GM19328 (cell line): ENCODE results near the gene EBF3.

Experiments used
- ATAC-seq: cut with Tn5 transposase; IDR thresholded peaks from one replicate; pipeline ENCODE4 v1.9.1; 2021; ENCODE audit warnings: mild to moderate bottlenecking, moderate library complexity; ENCODE audit not compliant: unreplicated experiment

Gene EBF3

DNA sequence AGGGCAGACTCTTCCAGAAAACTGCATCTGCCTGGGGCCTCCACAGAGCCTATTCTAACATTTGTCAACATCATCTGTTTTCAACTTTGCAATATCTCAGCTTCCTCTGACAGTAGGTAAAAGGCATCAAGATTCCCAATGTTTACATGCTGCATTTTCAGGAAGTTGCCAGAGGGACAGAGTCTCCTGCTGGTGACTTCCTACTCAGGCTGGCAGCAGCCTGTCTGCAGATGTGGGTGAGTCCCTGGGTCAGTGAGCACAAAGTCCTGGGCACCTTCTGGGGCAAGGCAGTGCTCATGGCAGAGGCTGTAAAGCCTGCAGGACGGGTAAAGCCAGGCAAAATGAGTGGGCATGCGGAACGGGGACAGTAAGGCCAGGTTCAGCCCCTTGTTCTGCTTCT is 69.4 kb downstream of the EBF3 start:
- ATAC-seq: no peak

GRCh38 chr10:129893104-129894089 is 70.7 kb downstream of the EBF3 start:
- ATAC-seq: no peak

DNA sequence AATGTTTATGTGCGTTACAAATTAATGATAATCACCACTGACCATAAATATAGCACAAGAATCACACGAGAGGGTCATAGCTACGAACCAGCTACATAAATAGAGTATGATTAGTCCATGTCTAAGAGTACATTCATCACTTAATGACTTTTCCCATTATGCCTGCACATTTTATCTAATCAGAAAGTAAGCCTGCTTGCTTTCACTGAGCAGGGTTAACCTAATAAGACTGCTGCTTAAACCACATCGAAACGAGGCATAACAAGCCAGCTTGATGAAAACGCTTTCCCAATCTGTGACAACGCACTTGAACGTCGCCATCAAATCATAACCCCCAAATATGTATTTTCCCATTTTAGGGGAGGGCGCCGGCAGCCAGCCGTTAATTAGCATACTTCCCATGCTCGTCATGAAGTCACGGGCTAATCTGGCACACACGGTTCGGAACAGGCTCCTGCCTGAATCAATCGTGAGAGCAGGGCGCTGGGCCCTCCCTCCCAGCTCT is 71.5 kb downstream of the EBF3 start:
- no peak for ATAC-seq

GRCh38 chr10:129891806-129892205 is 72.3 kb downstream of the EBF3 start:
- ATAC-seq: no peak

GRCh38 chr10:129890170-129890569 is 73.9 kb downstream of the EBF3 start:
- ATAC-seq: no peak

DNA sequence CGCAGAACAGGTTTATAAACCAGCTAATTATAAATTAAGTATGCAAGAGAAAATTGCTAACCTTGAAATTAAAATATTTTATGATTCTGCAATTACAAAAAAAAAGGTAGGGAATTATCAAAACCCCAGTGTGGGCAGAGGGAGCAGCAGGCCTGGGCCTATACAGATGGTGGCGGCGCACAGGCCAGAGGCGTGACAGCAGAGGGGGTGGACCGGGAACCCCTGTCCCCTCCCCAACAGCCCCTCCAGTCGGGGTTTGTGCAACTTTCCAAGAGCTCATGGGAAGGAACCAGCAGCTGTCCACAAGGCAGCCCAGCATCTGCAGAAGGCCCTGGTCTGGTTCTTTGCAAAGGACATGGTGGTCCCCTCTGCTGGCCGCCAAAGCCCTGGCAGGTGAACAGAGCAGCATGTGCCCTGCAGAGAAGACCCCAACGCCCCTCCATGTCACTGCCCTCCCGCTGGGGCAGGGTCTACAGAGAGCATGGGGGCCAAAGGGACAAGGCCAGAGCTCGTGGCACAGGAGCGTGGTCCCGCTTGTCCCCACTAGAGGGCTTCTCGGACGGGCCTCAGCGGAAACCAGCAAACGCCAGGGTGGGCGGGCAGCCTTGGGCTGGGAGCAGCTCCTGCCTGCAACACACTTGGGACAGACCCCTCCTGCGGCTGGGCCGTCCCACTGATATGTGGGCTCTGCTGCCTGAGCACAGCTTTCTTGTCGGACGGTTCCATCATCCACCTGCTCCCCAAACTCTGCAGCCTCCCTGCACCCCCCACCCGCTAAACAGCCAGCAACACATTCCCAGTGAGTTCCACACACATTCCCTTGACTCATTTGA is 75.1 kb downstream of the EBF3 start:
- ATAC-seq: no peak

DNA sequence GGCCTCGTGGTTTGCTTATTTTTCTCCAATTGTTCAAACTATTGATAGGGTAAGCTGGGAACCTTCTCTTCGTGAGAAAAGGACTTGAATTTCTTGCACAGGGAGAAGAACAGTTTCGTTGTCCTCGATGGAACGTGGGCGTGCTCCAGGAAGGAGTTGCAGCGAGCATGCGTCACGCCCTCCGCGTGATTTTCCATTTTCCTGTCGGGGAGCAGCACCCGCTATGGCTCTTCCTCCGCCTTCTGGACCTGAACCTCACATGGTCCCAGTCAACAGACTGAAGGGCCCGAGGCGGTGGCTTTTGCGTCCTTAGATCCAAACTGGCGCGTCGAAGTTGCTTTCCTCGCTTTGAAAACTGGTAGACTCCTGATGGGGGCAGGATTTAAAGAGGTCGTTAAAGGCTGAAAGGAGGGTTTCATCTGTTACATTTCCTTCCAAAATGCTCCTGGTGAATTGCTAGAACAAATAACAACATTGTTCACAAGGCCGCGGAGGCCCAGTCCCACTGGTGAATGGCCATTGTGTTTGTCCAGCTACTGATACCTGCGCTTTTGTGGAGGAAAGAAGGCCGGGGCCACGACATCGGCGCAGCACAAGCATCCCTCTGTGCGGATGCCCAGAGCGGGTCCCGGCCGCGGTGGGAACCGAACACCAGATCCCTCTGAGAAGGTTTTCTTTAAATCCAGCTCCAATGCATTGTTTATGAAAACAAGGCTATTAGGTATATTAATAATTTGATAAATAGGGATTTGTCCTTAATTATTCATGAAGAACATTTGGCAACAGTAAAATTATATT is 75.9 kb downstream of the EBF3 start:
- no peak for ATAC-seq

DNA sequence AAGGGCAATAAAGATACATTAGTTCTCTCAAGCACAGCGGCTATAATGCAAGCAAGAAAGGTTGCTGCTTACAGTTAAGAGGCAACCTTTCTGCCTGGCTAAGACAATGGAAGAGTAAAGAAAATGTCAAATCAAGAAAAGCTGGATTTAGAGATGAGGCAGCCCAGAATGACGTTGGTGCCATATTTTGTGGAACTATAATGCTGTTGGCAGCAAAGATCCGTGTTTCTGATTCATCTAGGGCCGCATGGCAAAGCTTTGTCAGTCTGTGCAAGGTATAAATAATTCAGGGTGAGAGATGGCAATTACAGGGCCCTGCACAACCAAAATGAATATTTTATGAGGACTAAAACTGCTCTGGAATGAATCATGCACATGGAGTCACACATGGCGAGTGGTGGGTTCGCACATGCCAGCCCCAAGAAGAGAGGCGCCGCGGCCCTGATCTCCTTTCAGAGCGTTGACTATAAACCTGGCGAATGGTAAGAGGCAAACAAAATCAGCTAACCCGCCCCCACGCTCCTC is 76.6 kb downstream of the EBF3 start:
- ATAC-seq: no peak

- ATAC-seq: no peak
These were observed 77.8 kb downstream of the EBF3 start for GRCh38 chr10:129886263-129886662.

GRCh38 chr10:129885526-129885925 is 78.5 kb downstream of the EBF3 start:
- no peak for ATAC-seq

GRCh38 chr10:129884398-129885078 is 79.5 kb downstream of the EBF3 start:
- no peak for ATAC-seq

DNA sequence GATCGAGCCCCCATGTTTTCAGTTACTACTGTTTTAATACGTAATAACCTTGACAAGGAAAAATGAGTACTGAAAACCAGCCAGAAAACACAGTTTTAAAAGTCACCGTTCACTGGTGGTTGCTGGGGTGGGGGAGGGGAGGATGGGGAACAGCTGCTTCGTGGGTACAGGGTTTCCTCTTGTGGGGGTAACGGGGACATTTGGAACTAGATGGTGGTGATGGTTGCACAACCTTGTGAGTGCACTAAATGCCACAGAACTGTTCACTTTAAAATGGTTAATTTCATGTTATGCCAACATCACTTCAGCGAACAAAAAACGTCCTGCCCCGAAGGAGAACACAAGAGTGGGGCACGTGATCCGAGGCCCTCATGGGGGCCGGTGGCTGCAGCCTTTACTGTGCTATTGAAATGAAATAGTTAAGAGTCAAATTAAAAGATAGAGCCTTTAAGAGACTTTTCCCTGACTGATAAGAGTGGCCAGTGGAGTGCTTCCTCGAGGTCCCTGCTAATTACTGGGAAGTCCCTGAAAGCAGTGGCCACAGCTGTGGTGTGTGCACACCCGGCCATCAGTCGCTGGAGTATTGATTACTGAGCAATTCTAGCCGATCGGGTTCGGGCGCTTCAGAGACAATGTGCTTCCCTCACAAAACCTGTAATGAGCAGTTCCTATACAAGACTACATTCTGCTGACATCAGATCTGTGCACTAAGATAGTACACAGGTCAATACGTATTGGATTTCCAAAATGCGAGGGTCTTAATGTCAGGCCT is 80.3 kb downstream of the EBF3 start:
- ATAC-seq: no peak

DNA sequence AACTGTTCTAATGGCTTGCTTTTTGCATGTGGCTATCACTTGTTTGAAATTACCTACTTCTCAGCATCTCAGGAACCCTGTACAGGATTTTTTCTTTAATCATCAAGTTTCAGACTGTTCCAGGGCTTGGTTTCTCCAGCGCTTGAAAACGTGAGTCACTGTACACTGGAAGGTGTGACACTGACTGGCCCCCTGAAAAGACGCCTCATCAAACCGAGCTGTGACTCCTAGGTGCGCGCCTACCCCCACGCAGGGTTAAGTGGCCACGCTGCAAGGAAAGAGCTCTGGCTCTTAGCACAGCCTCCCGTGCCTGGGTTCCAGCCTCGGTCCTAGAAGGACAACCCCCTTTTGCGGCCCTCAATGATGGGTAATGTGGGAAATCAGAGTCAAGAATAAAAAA is 81.0 kb downstream of the EBF3 start:
- no peak for ATAC-seq

DNA sequence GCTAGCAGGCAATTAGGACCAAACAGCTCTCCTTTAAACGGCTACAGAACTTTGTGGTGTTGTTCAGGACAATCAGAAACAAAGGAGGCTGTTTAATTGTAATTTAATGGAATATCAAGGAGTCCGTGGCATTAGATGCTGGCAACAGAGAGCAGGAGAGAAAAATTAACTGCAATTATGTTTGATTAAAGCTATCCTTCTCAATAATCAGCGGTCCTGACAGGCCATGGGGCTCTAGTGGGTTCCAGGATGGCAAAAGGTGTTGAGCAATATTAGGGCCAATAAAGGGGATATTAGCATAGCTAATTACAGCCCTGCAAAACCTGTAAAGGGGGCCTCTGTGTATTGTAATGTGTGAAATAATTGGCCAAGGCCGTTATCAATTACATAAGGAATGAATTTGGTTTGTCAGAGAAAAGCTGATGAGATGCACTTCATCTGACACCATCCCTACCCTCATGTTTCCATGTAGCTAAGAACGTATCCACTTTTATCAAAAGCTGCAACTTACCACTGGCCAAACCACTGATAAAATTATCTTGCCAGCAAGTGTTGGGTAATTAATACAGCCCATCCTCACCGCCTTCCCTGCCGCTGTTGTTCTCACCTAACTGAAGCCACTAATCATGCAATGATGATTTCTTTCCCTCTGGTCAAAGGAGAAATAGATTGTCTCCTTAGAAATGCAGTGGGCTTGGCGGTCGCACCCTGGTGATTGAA is 81.6 kb downstream of the EBF3 start:
- ATAC-seq: no peak

DNA sequence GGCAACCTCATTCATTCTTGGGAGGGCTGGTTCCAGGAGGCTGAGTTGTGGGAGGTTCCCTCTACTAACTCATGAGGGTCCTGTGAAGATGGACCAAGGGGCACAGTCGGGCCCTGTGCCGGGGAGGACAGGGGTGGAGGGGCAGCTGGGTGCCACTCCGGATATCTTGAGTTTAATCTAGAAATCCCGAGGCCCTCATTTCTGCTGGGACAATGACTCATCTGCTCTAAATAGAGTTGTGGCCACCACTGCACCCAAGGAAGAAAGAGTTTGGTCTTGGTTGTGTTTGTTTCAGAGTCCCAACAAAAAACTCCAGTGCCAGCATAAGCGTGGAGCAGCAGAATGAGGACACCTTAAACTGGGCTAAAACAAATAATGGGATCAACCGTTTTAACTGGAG is 82.4 kb downstream of the EBF3 start:
- ATAC-seq: no peak

DNA sequence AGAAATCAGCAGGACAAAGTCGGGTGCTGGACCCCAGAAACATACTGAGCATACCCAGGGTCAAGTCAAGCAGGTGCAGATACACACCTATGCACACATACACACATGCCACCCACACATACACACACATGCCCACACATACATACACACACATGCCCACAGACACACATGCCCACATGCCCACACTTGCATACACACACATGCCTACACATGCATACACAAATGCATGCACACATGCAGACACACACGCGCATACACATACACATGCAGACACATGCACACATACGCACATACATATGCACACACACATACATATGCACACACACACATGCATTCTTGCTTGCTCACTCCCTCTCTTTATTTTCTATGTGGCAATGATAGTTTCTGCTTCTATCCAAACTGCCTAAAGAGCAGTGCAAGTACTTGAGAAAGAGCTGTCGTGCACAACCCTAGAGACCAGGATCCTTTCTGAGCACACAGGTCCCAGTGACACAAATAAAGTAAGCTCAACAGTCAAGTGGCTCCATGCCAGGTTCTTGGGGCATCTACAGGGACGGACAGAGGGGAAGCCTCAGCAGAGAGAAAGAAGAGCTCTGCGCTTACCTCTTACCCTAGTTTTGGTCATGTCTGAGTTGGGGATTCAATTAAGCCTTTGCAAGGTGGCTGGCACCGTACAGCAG is 83.7 kb downstream of the EBF3 start:
- no peak for ATAC-seq

GRCh38 chr10:129879655-129880054 is 84.4 kb downstream of the EBF3 start:
- no peak for ATAC-seq

DNA sequence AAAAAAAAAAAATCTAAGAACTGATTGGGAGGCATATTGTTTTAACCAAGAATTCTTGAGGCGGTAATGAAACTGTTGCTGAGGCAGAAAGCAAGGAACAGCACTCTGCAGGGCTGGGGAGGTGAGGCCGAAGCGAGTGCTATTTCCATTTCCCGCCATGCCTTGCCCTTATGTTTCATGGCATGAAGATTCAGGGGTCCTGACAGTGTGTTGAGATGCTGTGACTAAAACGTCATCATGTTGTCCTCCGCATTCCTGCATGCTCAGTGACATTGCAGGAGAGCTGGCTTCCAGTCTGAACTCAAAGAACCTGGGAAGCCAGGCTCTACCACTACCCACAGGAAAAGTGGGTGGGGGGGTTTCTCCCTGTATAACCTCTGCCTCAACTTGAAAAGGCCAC is 85.2 kb downstream of the EBF3 start:
- no peak for ATAC-seq
